Heart left ventricle (tissue), 13 donors: ENCODE measurements around the gene CRACDL.

Experiments used
- POLR2A ChIP-seq, 2 donors: fragments of 450-650 bp; IDR thresholded peaks; one replicate each; pipeline ENCODE4 v1.6.1; 2017; ENCODE audit warnings: antibody characterized with exemption in 2 of 2, mild to moderate bottlenecking in 2 of 2, moderate library complexity in 2 of 2
- TF ChIP-seq, protein P1 (sequence below), 12 donors: fragments of 200-600 bp; sonication (generic) in 4 of 12; IDR thresholded peaks; one replicate each; pipeline versions ENCODE4 v1.5.0 to v1.8.0; 2018 to 2022; ENCODE audit warnings: antibody characterized with exemption in 12 of 12, mild to moderate bottlenecking in 5 of 12
- donor health status: ischemic (EF 13 %, LVEDD 7.1; RV severe dilation, severe dysfunction).
- donor health status: DM: no; HTN: yes; CAD: no.
- donor health status: DM: no; HTN: no; CAD: no.
- donor health status: ischemic (EF 25% LVEDD 6.9; RV normal size, moderate dysfunction).
- donor health status: ischemic (EF 25% LVEDD 5.7; RV mildly dilated, moderate dysfunction).
- donor health status: ischemic (EF 35%, LVEDD 5.7; RV mildly dilated, moderate dysfunction).
- donor health status: nonischemic (EF 11% LVEDD 7.7; RV severe dilation, severe dysfunction).
- donor health status: DM: yes; HTN: yes; CAD: no.
- donor health status: PGD.
- donor health status: ischemic (EF 29% LVEDD 5.4; RV normal size, mild dysfunction).
- donor health status: nonischemic (EF 23%, LVEDD 6.1; RV moderate dilation, normal function).

DNA sequence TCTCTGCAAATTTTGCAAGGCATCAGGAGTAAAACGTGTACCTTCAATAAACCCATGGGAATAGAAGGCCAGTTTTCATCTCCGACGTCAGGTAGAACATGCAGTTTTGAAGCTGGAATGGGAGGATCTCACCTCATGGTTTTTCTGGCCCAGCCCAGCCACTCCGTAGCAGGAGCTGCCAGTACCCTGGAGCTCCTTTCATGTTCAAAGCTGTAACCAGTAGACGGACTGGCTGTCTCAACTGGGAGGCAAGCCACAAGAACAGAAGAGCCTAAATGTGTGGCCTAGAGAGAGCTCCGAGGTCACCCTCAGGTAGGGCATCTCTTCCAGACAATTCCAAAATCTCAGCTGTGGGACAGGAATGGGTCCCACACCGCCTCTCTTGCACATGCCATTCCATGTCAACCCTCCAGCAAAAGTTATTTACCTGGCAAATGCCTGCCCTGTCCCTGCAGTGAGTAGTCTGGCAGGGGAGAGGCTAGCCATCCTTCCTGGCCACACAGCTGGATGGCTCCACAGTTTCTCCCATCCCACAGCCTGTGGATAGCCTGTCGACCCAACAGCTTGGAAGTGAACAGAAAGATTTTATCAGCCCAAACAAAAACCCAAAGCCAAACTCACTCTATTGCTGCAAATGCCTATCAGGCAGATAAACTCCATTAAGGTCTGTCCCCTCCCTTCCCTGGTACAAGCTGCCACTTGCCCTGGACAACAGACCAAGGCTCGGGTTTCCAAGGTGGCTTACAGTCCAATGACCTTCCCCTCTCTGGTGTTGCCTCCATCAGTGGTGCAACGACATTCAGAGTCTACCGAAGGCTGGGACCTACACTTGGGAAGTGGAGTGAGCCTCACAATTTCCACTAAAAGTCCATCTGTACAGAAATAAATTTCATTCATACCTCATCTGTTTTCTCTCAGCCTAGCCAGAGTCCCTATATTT lies 27.8 kb downstream of the CRACDL start:
- TF ChIP-seq, protein P1, sequence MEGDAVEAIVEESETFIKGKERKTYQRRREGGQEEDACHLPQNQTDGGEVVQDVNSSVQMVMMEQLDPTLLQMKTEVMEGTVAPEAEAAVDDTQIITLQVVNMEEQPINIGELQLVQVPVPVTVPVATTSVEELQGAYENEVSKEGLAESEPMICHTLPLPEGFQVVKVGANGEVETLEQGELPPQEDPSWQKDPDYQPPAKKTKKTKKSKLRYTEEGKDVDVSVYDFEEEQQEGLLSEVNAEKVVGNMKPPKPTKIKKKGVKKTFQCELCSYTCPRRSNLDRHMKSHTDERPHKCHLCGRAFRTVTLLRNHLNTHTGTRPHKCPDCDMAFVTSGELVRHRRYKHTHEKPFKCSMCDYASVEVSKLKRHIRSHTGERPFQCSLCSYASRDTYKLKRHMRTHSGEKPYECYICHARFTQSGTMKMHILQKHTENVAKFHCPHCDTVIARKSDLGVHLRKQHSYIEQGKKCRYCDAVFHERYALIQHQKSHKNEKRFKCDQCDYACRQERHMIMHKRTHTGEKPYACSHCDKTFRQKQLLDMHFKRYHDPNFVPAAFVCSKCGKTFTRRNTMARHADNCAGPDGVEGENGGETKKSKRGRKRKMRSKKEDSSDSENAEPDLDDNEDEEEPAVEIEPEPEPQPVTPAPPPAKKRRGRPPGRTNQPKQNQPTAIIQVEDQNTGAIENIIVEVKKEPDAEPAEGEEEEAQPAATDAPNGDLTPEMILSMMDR (IDR thresholded peaks at IDR 0.05), result no peak
- no peak for TF ChIP-seq POLR2A (IDR thresholded peaks at IDR 0.05)
